Peyer's patch (tissue), 4 donors: Measurements from ENCODE around the gene EHD4. TPM values are rescaled to one million over a fixed set of nuclear protein-coding genes. Genes with fewer than 3 reads are reported as not detected.

ENCODE experiments used
- DNase-seq, 3 donors: peaks; one replicate each; pipeline ENCODE4 v3.0.0-alpha.2; 2017 to 2019
- H3K27ac ChIP-seq, 4 donors: fragments of 200-600 bp; sonication (generic); one replicate each; pipeline ENCODE4 v1.5.1; 2016 to 2019
- H3K27me3 ChIP-seq, 2 donors: fragments of 200-600 bp; sonication (generic); one replicate each; pipeline ENCODE4 v1.5.1; 2019
- H3K36me3 ChIP-seq, 3 donors: fragments of 200-600 bp; sonication (generic); one replicate each; pipeline ENCODE4 v1.5.1; 2016 to 2019
- H3K4me1 ChIP-seq, 4 donors: fragments of 200-600 bp; sonication (generic); one replicate each; pipeline ENCODE4 v1.5.1; 2016 to 2019
- H3K4me3 ChIP-seq, 4 donors: fragments of 200-600 bp; sonication (generic); 1 replicate in 3 of 4; 2 replicates in 1 of 4; pipeline ENCODE4 v1.5.1; 2016 to 2019; ENCODE audit warnings: mild to moderate bottlenecking in 1 of 4
- H3K9me3 ChIP-seq, 4 donors: fragments of 200-600 bp; sonication (generic); one replicate each; pipeline ENCODE4 v1.5.1; 2016 to 2019; ENCODE audit warnings: mild to moderate bottlenecking in 1 of 4
- CTCF ChIP-seq, 6 experiments: fragments of 450-650 bp in 4 of 6; fragments of 200-600 bp in 2 of 6; sonication (generic) in 1 of 6; IDR thresholded peaks; one replicate each; pipeline ENCODE4 v1.5.1; 2017 to 2019; ENCODE audit warnings: antibody characterized with exemption in 6 of 6, mild to moderate bottlenecking in 3 of 6, moderate library complexity in 1 of 6
- POLR2A ChIP-seq, 2 donors: fragments of 450-650 bp; IDR thresholded peaks; one replicate each; pipeline ENCODE4 v1.5.1; 2017; ENCODE audit warnings: antibody characterized with exemption in 2 of 2, mild to moderate bottlenecking in 2 of 2, moderate library complexity in 2 of 2
- total RNA-seq, 4 donors: library from RNA; depleted of rRNA; stranded (reverse); fragments of >200 nt; gene quantifications; one replicate each; pipeline ENCODE4 v1.1.0, GENCODE V29; 2016

The EHD4 gene
- total RNA-seq, 4 donors from 2014 or later, result 23.1 to 53.9 (median 34.9) TPM

- Histone ChIP-seq H3K36me3 (no peaks in the 10 kb centered on the region), H3K4me1 (peaks cover 0 to 24% (median 13%) of the 10 kb centered on the region in 4 donors), H3K27me3 (no peaks in the 10 kb centered on the region), H3K27ac (no peak overlapping the region), H3K9me3 (no peaks in the 10 kb centered on the region), H3K4me3 (no peak overlapping the region)
- TF ChIP-seq POLR2A (IDR thresholded peaks at IDR 0.05) (no peak), CTCF (IDR thresholded peaks at IDR 0.05) (no peak)
- no peak for DNase-seq
Observed at GRCh38 chr15:41891946-41892345, 80.4 kb downstream of the EHD4 start.

- Histone ChIP-seq H3K4me3 (no peak overlapping the region), H3K27me3 (no peaks in the 10 kb centered on the region), H3K27ac (no peak overlapping the region), H3K4me1 (peaks cover 0 to 24% (median 13%) of the 10 kb centered on the region in 4 donors), H3K9me3 (no peaks in the 10 kb centered on the region), H3K36me3 (no peaks in the 10 kb centered on the region)
- no peak for DNase-seq
- TF ChIP-seq POLR2A (IDR thresholded peaks at IDR 0.05) (no peak), CTCF (IDR thresholded peaks at IDR 0.05) (no peak)
Observed at GRCh38 chr15:41891226-41891625, 81.1 kb downstream of the EHD4 start.

- H3K36me3 ChIP-seq, result no peaks in the 10 kb centered on the region
- no peak overlapping the region for H3K27ac ChIP-seq
- H3K4me1 ChIP-seq, result peaks cover 0 to 21% (median 12%) of the 10 kb centered on the region in 4 donors
- H3K27me3 ChIP-seq, result no peaks in the 10 kb centered on the region
- H3K4me3 ChIP-seq, result no peak overlapping the region
- no peak for DNase-seq
- TF ChIP-seq CTCF (IDR thresholded peaks at IDR 0.05), result no peak
- no peak for TF ChIP-seq POLR2A (IDR thresholded peaks at IDR 0.05)
- H3K9me3 ChIP-seq, result no peaks in the 10 kb centered on the region
Observed at GRCh38 chr15:41890050-41890690, 82.2 kb downstream of the EHD4 start.

- Histone ChIP-seq H3K27ac (no peak overlapping the region), H3K9me3 (no peaks in the 10 kb centered on the region), H3K27me3 (no peaks in the 10 kb centered on the region), H3K4me3 (no peak overlapping the region), H3K36me3 (no peaks in the 10 kb centered on the region), H3K4me1 (peaks cover 0 to 7% (median under 1%) of the 10 kb centered on the region in 4 donors)
- TF ChIP-seq POLR2A (IDR thresholded peaks at IDR 0.05), result no peak
- TF ChIP-seq CTCF (IDR thresholded peaks at IDR 0.05), result no peak
- no peak for DNase-seq
Observed at GRCh38 chr15:41888662-41889253, 83.6 kb downstream of the EHD4 start.

- H3K27ac ChIP-seq, result no peak overlapping the region
- no peaks in the 10 kb centered on the region for H3K36me3 ChIP-seq
- H3K9me3 ChIP-seq, result no peaks in the 10 kb centered on the region
- H3K27me3 ChIP-seq, result no peaks in the 10 kb centered on the region
- TF ChIP-seq CTCF (IDR thresholded peaks at IDR 0.05), result no peak
- no peak overlapping the region for H3K4me3 ChIP-seq
- peaks cover 0 to 7% (median 0%) of the 10 kb centered on the region in 4 donors for H3K4me1 ChIP-seq
- no peak for DNase-seq
Observed at GRCh38 chr15:41887893-41888292, 84.5 kb downstream of the EHD4 start.
